GM23338 (cell line): ENCODE results near the gene KRTAP4-12.
"Not testable (repeated sequence)": the region's sequence is repeated elsewhere in the genome, so short reads cannot be mapped to it uniquely, and the experiment has no call there.

Experiments
- CREB1 ChIP-seq: fragments of 250-450 bp; sonication (Bioruptor Pico); IDR thresholded peaks from 2 replicates; pipeline ENCODE4 v1.5.0; 2020; ENCODE audit warnings: low read depth, mild to moderate bottlenecking, moderate library complexity
- CTCF ChIP-seq, 2 experiments: fragments of 200-600 bp in 1 of 2; sonication (generic) in 1 of 2; conservative IDR thresholded peaks; 2 replicates each; pipeline versions ENCODE4 v1.5.1 to v1.6.1; 2016 to 2017; ENCODE audit warnings: antibody characterized with exemption in 2 of 2, low read depth in 2 of 2, mild to moderate bottlenecking in 2 of 2, moderate library complexity in 1 of 2
- ETS1 ChIP-seq: IDR thresholded peaks from 2 replicates; pipeline ENCODE4 v1.6.1; 2016; ENCODE audit warnings: antibody characterized with exemption
- EZH2 ChIP-seq: fragments of 200-600 bp; sonication (generic); IDR thresholded peaks from one replicate; pipeline ENCODE4 v1.8.0; 2017; ENCODE audit warnings: antibody characterized with exemption, mild to moderate bottlenecking, low read depth; ENCODE audit not compliant: unreplicated experiment
- EZH2phosphoT487 ChIP-seq: fragments of 200-600 bp; sonication (generic); IDR thresholded peaks from one replicate; pipeline ENCODE4 v1.8.1; 2018; ENCODE audit warnings: antibody characterized with exemption; ENCODE audit not compliant: unreplicated experiment
- POLR2AphosphoS5 ChIP-seq: IDR thresholded peaks from 2 replicates; pipeline ENCODE4 v1.6.1; 2016; ENCODE audit warnings: antibody characterized with exemption, low read depth
- REST ChIP-seq: IDR thresholded peaks from one replicate; pipeline ENCODE4 v1.6.1; 2018; ENCODE audit warnings: antibody characterized with exemption; ENCODE audit not compliant: unreplicated experiment
- STAT1 ChIP-seq: IDR thresholded peaks from one replicate; pipeline ENCODE4 v1.6.1; 2016; ENCODE audit warnings: antibody characterized with exemption; ENCODE audit not compliant: unreplicated experiment

- not testable (repeated sequence) for TF ChIP-seq STAT1; CTCF (conservative IDR thresholded peaks at IDR 0.05; ENCODE audit: low read depth in 2 of 2); ETS1; EZH2; CREB1 (CRISPR knock-in tag); POLR2AphosphoS5; REST; EZH2phosphoT487
Observed at GRCh38 chr17:41105347-41105746, 18.6 kb downstream of the KRTAP4-12 start, which contains the start of gene KRTAP4-9.
